NCI-H1092 treated with DMSO at 0.1 percent for 48 hours (cell line): Measurements from ENCODE around the gene NCAPG2.
"Not testable (repeated sequence)": the region's sequence is repeated elsewhere in the genome, so short reads cannot be mapped to it uniquely, and the experiment has no call there.

Experiments
- DNase-seq: peaks from one replicate; lab custom pipeline; 2025; lab: John Stamatoyannopoulos, UW

The NCAPG2 gene

DNA sequence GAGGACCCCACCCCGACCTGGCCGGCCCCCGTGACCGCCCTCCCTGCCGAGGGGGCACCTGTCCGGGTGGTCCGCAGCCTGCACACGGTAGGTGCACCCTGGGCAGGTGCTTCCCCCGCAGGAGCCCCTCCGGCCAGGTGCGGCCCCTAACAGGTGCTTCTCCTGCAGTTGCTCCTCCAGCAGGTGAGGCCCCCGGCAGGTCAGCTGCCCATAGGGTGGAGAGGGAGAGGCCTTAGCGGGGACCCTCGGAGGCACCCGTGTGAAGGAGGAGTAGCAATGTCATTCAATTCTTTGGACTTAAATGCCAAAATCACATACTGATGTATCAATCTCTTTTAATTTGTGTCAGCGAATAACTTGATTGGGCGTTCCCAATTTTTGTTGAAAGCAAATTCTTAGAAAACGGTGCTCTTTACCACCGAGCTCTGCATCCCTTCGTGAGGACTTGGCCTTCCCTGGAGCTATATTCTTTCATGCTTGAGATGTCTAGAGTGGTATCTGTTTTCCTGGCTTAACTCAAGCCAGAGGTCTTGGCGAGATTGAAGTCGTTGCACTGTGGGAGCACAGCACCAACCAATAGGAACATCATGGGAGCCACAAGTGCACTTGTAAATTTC is 738 bp upstream of the NCAPG2 start:
- peak; percentile 30 for DNase-seq

DNA sequence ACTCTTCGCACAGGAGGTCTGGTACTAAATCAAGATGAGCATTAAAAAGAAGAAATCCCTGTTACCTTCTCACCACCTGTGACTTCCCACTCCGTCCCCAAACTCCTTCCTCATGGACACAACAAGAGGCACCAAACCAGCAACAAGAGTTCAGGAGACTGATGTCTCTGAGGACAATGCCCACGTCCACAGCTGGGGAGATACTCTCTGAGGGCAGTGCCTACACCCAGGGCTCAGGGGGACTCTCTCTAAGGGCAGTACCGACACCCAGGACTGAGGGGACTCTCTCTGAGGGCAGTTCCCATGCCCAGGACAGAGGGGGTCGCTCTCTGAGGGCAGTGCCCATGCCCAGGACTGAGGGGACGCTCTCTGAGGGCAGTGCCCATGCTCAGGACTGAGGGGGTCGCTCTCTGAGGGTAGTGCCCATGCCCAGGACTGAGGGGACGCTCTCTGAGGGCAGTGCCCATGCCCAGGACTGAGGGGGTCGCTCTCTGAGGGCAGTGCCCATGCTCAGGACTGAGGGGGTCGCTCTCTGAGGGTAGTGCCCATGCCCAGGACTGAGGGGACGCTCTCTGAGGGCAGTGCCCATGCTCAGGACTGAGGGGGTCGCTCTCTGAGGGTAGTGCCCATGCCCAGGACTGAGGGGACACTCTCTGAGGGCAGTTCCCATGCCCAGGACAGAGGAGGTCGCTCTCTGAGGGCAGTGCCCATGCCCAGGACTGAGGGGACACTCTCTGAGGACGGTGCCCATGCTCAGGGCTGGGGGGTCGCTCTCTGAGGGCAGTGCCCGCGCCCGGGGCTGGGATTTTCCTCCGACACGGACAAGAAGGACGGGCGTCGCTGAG is 703 bp downstream of the NCAPG2 start:
- DNase-seq: not testable (repeated sequence)

DNA sequence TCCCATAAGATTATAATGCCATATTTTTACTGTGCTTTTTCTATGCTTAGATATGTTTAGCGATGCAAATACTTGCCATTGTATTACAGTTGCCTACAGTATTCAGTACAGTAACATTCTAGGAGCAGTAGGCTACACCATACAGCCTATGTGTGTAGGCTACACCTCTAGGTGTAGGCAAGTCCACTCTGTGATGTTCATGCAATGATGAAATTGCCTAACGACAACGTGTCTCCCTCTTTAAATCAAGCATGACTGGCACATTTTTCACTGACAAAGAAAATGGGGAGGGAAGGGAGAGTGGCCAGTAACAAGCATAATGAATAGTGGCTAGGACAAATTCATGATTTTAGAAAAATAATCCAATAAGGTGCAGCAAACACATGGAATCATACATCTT is 1.7 kb downstream of the NCAPG2 start:
- no peak for DNase-seq

DNA sequence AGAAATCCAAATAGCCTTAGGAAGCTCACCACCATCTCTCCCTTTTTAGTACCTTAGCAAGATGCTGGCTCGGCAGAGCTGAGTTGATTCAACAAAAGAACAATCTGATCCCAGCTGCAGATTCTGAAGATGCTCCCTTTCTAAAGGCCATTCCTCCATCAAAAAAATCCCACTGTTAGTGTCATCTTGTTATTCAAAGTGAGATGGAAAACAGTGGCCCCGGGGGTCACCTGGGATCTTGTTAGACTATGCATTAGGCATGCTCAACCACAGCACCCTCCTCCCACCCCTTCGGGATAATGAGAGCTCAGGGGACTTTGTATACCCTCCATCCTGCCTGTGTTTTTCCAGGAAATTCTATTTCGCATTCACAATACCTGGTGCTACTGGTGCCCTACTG is 2.4 kb downstream of the NCAPG2 start:
- DNase-seq: no peak

DNA sequence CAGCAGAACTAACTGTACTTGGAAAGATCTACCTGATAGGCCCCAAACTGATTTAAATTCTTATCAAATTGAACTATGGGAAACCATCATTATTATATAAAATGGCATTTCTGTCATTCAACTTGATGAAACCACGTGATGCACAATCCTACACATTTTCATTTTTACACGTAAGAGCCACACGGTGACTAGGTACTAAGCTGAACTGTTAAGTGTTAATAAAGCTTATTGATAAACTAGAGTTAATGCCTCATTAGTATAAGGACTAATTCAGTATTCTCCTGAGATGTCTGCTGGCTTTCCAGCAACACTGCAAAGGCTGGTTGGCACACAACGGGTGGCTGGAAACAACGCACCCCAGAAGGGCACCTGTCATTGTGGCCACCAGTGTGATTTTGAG is 4.6 kb downstream of the NCAPG2 start:
- no peak for DNase-seq

DNA sequence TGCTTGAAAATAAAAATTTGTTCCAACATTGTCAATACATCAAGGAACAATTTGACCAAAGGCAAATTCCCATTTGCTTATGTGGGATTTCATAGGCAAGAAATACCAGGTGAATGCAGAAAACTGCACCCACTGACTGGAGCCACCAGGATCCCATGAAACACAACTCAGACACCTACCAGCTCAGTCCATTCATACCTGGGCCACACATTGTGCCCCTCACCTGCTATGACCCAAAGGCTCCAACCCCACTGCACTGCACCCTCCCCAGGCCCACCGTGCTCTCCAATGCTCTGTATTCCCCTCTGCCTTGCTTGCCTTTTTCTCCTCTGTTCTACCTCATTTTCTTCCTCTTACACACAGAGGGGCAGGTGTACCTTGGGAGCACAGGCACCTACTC is 5.3 kb downstream of the NCAPG2 start:
- DNase-seq: no peak

DNA sequence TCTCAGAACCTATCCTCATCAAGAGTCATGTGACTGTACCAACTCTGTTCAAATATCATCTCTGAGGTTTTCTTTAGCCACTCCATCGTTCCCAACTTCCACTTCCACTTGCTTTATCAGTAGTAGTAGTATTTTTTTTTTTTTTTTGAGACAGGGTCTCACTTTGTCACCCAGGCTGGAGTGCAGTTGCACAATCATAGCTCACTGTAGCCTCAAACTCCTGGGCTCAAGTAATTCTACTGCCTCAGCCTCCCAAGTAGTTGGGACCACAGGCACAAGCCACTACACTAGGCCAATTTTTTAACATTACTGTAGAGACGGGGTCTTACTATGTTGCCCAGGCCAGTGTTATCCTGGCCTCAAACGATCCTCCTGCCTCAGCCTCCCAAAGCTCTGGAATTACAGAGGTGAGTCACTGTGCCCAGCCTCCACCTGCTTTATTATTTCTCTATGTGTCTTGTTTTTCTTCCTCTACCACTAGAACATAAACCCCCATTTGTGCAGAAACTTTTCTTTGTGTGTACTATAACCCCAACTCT is 5.9 kb downstream of the NCAPG2 start:
- DNase-seq: no peak

DNA sequence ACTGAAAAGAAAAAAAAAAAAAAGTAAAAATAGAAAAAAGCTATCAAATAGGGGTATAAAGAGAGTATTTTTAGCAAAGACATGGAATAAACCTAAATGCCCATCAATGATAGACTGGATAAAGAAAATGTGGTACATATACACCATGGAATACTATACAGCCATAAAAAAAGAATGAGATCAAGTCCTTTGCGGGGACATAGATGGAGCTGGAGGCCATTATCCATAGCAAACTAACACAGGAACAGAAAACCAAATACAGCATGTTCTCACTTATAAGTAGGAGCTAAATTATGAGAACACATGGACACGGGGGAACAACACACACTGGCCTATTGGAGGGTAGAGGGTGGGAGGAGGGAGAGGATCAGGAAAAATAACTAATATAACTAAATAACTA is 7.0 kb downstream of the NCAPG2 start:
- DNase-seq: not testable (repeated sequence)

DNA sequence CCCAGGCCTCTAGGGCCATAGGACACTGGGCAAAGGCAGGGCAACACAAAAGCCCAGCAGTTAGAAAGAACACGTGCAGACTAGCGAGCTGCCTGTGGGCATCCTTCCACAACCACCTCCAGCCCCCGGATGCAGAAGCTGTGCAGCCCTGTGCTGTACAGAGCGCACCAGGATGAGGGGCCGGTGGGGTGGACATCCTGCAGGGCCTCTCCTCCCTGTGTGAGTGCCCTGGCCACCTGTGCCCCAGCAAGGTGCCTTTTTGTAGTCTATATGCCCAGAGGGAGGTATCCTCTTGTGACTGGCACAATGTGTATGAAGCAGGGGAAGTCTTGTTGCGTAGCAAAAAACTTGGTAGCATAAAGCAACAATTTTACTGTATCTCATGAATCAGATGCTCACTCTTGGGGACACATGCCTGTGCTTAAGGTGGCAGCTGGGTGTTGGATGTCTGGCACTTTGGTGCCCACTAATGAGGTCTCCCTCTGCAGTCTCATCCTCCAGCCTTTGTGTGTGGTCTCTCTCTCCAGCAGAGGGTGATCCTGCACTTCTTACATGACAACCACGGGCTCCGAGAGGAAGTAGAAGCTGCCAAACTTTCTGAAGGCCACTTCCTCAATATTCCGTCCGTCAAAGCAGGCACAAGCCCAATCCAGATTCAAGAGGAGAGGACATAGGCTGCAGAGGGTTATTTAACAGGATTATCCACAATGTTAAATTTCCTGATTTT is 8.7 kb downstream of the NCAPG2 start:
- no peak for DNase-seq

DNA sequence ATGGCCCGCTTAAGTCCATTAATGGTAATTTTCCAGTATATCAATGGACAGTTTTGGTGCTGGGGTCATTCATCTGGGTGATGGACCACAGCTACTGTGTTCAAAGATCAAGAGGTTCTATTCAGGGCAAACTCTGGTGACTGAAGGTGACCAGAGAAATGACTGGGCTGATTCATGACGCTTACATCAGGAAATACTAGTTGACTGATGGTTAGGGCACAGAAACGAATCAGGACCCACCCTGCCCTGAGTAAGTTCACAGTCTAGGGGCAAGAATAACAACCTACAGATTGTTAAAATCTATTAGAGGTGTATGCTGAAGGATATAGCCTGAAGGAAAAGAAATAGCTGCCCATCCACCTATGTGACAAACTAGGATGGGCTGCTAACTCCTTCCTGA is 9.5 kb downstream of the NCAPG2 start:
- DNase-seq: no peak

DNA sequence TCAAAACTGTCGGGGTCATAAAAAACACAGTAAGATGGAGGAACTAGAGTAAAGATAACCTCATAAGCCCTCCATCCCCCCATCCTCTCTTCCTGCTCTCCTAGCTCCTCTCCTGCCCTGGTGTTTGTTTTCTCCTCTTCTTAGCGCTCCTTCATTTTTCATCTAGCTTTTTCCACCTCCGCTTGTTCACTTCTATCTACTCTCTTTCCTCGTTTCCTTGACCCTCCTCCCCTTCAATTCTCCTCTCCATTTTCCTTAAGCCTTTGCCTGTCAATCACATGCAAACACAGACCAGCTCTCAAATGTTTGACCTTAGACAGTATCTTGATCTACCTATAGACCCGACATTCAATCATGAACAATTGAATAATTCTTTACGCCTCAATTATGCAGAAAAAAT is 10.0 kb downstream of the NCAPG2 start:
- DNase-seq: no peak

DNA sequence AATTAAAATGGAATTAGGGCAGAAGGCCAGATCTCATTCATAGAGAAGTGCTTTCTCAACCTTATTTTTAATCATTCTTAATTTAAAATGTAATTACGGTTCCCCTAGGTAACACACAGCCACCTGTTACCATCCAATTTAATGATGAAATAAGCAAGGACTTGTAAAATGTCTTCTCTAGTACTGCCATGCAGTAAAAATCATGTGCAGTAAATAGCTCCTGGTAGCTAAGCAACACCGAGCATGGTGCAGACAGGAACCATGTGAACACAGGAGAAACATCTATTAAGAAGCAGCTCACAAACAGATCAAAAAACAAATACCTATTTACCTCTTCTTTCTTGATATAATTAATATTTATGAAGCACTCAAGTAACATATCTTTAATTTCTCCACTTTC is 15.1 kb downstream of the NCAPG2 start:
- peak; percentile 41 for DNase-seq

DNA sequence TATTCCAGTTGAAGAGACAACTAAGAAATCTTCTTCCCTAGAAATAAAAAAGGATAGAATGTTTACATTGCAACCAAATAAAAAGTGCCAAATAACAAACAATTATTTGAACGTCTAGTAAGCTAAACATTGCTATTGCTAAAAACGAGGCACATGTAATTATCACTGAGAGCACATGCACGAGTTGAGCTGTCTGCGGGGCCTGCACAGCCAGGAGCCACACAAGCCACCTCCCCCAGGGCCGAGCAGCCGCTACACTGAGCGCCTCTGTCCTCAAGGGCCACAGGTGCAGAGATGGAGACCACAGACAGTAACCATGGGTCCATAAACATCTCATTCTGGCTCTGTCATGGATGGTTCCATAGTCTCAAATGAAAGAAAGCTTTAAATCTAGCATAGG is 17.2 kb downstream of the NCAPG2 start:
- no peak for DNase-seq

DNA sequence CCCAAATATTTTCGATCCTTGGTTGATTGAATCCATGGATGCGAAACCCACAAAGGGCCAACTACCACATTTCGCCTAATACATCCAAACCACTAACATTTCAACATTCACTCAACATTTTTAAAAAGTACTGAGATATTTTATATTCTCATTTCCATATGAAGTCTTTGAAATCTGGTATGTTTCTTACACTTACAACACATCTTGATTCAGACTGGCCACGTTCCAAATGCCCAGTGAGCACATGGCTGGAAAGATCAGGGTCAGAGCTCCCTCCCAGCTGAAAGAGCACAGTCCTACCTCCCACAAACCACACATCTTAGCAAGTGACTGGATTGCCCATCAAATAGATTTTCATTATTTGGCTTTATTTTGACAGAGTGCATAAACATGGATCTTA is 18.9 kb downstream of the NCAPG2 start:
- DNase-seq: no peak

DNA sequence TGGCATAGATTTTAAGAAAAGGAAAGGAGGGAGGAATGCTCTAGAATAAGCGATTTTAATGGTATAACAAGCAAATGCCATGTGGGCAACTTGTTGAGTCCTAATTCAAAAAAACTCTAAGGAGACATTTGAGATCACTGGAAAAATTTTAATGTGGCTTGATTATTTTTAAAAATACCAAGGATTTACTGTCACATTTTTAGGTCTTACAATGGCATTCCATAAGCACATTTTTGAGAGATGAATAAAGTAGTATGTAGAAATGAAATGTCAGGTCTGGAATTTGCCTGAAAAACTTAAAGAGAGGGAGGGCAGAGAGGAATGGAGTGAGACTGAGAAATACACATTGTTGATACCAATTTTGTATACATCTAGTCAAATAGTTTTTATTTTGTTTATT is 20.3 kb downstream of the NCAPG2 start:
- DNase-seq: no peak

DNA sequence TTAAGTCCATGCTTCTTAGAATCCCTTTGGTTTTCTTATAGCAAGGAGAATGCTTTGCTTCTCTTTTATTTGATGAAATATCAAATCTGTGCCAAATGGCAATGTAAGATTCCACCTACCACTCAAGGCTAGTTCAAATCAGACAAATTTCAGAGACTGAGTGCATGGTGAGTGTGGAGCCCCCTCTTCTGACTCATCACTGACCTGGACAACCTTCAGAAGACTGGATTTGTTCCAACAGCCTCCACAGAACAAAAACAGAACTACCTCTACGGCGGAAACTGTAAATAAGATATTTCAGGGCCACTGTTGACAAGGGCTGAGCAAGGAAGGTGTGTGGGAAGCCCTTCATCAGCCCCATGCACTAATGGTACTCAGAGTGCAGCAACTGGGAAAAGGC is 21.1 kb downstream of the NCAPG2 start:
- DNase-seq: peak; percentile 10

DNA sequence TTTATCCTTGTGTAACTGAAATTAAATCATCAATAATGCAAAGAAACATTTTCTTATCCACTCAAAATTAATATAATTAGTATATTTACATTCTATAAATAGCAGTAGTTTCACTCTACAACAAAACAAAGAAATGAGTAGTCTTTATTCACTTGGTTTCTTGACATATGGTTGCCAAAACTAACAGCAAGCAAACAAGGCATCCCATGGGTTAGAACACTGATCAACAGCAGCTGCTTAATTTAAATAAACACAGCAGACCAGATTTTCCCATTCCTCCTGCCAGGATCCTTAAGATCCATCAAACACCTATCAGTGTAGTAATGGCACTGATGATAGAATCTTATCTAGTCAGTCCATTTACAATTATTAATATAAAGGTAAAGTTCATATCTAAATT is 22.1 kb downstream of the NCAPG2 start:
- DNase-seq: no peak

DNA sequence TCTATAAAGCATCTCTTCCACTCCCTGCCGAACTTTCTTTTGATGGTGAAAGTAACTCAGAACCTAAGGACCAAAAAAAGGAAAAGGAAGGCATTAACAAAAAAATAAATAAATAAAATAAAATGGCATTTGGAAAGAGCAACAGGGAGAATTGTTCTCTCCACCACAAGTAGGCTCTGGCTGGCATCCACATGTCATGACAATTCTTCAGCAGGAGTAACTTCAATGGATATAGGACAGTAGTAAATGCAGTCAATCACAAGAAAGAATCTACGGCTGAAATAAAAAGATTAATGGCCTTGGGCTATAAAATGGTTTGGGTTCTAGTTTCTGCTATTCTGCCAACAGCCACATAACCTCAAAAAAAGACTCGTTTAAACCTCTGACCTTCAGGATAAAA is 23.9 kb downstream of the NCAPG2 start:
- DNase-seq: no peak

DNA sequence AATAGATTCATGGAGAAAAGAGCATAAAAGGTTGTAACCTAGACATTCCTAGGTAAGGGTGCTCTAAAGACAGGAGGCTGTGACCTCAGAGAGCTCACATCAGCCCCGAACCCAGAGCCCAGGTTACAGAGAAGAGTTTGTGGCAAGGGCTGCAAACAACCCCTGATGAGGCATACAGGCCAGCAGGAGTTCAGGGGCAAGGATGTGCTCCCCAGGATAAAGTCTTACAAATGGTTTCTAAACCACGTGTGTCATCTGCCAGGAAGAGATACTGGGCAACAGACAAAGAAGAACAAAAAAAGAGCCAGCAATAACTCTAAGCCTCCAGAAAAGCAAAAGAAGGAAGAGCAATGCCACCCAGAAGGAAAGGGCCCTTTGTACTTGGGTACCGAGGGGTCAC is 27.7 kb downstream of the NCAPG2 start:
- DNase-seq: no peak

DNA sequence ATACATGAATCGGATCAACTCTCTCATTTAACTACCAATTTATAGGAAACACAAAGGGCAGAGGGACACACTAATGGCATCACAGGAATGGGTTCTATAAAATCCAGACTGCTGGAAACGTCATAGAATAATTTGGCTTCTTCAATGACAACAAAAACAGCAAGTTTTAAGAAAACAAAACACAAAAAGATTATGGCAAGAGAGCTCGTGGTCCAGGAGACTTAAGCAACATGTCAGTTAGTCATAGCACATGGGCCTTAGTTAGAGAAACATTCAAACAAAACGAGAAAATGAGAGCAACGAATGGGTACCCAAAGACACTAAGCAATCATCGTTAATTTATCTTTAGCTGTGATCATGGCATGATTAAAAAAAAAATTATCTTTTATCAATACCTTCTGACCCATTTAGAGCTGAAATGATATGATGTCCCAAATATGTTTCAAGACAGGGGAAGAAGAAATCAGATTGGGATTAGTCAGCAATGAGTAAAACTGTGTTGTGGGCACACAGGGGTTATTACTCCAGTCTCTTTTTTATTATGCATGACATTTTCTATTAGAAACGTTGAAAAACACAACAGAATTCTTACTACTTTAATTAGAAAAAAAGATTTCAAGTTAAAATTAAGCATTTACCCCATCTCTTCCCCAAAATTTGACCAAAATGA is 28.3 kb downstream of the NCAPG2 start:
- no peak for DNase-seq

DNA sequence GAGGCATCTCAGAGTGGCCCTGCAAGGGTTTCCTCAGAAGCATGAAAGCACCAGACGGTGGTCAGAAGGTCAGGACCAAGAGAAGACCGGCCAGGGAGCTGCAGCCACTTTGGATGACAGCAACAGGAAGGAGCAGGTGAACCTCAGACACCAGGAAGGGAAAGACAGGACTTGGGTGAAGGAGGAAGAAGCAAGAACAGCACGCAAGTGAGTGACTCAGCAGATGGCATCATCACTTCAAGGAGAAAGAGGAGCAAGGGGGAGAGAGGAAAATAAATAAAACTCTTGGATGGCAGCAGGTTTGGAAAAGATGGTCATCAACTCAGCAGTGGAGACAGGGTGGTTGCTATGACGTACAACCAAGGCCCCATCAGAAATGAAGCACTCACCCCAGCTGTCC is 31.6 kb downstream of the NCAPG2 start:
- no peak for DNase-seq

DNA sequence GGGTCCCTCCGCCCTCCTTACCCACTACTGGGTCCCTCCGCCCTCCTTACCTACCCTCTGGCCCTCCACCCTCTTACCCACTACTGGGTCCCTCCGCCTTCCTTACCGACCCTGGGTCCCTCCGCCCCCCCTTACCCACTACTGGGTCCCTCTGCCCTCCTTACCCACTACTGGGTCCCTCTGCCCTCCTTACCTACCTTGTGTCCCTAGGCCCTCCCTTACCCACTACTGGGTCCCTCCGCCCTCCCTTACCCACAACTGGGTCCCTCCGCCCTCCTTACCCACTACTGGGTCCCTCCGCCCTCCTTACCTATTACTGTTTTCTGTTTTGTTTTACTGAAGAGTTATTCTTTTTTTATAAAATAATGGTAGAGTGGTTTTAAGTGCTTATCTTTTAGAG is 36.5 kb downstream of the NCAPG2 start:
- DNase-seq: not testable (repeated sequence)
